ENCODE results near the gene PRR5.

PRR5 gene

DNA sequence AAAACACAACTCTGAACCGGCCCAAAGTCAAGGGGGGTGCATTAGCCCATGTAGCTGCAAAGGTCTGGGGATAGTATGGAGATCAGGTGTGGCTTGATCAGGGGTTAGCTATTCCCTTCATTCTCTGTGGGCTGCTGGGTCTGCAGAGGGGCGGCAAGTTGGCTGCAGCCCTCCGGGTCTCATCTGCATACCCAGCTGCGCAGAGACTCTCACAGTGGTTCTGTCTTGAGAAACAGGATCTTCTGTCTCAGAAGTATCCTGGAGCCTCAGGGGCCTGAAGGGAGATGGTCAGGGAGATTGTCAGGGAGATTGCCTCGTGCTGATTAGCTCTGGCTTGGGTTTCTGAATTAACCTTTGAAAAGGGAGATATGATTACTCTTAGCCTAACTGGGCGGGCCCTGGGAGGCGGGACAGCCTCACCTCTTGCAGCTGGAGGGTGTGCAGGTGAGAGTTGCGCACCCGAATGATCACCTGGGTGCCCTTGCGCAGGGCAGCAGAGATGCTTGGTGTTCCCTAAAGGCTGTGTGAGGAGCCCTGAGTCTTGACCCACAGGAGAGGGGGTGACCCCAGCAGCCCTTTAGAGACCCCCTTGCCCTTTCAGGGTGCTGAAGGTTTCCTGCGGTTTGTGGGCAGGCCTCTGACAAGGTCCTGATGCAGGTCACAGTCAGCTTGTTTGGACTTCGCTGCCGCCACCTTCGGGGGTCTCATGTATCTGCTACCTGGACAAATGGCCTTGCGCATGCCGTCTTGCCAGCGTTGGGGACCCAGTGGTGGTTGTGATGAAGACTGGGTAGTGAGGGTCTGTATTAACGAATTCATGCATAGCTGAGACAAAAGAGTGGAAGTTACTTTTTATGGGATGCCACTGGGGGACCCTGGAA, 57.7 kb downstream of the PRR5 start:
- peak in 1 of 3 donors; percentile 5 for DNase-seq

DNA sequence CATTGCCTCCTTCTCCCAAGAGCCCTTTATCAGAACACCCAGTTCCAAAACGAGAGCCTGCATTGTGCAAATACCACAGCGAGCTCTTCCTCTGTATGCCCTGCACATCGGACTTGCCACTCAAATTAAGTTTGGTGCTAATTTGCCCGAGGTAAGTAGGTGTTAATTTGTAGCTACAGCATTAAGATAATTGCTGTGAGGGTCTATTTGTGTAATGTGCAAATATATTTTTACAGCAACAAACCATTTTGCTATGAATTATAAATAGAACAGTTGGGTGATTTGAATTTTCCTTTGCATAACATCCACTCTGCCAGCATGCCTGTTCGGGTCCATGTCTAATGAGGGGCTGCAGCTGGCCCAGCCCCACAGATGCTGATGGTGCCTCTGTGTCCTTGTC, 58.5 kb downstream of the PRR5 start:
- no peak for DNase-seq

DNA sequence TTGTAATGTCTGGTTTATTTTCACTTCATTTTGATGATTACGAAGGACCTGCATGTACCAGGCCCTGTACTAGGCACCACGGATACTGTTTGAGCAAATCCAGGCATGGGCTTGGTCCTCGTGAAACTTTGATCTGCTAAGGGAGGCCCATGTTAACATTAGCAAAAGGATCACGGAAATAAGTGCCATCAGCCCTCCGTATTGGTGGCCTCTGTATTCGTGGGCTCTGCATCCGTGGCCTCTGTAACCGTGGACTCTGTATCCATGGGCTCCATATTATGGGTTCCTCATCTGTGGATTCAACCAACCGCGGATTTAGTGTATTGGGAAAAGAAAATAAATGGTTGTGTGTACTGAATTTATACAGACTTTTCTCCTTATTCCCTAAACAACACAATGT, 59.0 kb downstream of the PRR5 start:
- no peak for DNase-seq

DNA sequence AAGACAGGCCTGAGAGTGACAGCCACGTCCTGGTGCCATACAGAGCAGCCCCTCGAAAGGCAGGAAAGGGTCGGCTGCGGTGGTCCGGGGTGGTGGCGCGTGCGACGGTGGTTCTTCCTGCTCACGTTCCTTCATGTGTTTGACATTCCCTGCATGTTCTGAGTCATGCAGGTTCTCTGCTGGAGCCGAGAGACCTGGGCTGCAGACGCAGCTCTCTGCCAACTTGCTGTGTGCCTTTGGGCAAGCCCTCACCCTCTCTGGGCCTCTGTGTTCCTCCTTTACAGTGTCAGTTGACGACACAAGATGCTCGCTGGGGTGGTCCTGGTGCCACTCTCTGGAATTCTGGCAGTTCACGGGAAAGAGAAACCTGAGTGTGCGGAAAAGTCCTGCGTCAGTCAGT, 62.4 kb downstream of the PRR5 start:
- no peak for DNase-seq

DNA sequence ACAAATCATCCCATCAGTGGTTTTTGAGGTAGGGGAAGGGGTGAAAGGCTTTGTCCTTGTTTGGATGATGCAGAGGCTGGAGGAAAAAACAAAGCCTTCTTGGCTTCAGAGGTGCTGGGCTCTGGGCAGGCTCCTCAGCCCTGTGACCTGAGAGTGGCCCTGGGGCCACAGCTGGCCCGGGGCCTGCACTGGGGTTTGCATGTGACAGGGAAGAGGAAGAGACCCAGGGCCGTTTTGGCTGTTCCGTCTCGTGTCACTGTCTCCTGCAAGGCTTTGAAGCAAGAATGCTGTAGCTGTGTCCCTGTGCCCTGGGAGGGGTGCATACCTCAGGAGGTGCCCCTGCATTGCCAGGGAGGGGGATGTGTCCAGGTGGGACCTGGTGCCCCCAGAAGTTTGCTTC, 63.0 kb downstream of the PRR5 start:
- DNase-seq: peak in 1 of 3 donors; percentile 15

DNA sequence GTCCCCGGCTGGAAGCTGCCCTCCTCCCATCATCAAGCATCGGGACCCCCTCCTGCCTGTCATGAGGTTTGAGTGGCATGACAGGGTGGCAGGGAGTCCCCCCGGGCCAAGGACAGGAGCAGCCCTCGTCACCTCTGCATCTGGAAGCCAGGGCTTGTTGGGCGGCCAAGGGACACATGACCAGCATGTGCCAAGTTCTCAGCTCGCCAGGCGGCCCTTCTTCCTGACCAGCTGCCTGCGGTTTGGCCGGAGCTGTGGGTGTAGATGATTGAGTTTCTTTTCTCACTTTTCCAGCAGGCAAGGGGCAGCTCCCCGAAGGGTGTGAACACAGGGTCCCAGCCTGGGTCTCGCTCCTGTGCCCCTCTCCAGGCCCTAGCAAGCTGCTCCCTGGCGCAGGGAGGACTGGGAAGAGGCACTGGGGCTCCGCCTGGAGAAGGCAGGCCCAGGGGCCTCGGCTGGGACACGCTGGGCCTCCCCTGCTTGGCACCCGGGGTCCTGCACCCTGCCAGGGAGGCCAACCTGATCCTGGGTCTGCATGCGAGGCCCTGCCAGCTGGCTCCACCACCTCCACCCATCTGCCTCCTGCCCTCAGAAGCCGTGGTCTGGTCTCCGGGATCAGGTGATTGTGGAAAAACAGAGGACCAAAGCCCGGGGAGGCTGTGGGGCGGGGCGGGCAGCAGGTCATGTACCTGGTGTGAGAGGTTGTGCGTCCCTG, 63.7 kb downstream of the PRR5 start:
- peak in 1 of 3 donors; percentile 4 for DNase-seq

DNA sequence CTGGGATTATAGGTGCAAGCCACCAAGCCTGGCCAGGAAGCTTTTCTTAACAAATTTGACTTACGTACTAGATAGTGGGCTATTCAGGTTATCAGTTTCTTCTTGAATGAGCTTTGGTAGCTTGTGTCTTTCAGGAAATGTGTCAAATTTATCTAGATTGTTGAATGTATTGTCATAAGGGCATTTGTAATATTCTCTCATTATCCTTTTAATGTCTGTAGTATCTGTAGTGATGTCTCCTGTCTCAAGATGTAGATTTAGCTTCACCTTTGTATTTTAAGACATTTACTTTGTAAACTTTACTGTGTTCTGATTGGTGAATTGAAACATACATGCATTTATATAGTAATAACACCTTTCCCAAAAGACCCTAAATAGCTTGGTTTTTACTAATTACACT, 71.1 kb downstream of the PRR5 start:
- no peak for DNase-seq

DNA sequence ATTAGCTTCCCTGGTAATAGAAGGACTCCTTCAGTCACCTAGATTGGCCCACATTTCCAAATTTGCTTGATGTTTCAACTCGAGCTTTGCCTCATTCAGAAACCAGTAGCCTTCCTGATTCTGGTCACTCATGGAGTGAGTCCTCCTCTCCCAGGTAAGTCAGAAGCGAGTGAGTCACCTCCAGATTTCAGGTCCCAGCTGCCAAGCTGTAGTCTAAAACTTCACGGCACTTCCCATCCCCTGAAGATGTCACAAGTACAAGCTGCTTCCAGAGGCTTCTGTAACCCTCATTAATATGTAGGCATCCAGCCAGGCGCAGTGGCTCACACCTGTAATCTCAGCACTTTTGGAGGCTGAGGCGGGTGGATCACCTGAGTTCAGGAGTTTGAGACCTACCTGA, 73.9 kb downstream of the PRR5 start:
- DNase-seq: peak in 1 of 3 donors; percentile 3

DNA sequence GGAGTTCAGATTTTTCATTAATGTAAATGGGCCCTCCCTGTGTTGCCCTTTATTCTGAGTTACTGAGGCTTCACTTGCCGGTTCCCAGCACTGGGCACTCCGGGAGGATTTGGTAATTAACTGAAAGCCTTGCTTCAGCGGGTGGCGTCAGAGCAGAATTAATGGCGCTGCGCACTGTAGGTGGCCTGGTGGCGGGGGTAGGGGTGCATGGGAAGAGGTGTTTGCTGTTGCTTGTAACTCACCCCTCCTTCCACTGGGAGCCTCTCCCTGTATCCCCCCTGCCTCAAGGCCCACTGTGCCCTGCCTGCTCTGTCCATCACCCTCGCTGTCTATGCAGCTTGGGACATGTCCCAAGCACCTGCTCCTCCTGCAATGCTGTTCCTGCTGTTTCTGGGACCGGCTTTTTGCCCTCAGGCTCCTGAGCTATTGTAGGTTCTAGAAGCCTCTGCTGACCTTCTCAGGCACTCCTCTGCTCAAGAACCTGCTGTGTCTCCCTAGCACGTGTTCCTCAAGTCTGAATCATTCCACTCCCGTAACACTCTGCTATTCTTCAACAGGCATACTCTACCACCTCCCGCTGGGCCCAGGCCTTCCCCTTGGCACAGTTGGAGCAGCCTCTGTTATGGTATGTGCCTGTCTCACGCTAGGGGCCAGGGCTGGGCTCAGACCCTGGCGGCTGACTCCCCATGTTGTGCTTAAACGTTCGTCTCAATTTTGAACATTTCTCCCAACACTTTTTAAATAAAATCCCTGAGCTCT, 74.8 kb downstream of the PRR5 start:
- peak in 1 of 3 donors; percentile 8 for DNase-seq

DNA sequence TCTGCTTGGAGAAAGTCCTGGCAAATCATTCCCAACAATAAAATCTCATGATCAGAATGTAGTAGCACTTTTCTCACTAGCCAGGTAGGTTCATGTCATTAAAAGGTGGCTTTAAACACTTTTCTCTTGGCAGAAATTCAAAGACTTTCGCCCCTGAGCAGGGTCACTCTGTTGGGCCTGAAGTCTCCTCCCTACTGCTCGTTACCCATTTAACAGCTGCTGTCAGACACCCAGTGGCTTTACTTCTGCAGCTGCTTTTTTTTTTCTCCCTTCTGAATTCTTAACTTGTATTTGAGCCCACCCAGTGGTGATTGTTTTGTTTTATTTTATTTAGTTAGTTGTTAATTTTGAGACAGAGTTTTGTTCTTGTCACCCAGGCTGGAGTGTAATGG, 75.4 kb downstream of the PRR5 start:
- peak in 1 of 3 donors; percentile 6 for DNase-seq

DNA sequence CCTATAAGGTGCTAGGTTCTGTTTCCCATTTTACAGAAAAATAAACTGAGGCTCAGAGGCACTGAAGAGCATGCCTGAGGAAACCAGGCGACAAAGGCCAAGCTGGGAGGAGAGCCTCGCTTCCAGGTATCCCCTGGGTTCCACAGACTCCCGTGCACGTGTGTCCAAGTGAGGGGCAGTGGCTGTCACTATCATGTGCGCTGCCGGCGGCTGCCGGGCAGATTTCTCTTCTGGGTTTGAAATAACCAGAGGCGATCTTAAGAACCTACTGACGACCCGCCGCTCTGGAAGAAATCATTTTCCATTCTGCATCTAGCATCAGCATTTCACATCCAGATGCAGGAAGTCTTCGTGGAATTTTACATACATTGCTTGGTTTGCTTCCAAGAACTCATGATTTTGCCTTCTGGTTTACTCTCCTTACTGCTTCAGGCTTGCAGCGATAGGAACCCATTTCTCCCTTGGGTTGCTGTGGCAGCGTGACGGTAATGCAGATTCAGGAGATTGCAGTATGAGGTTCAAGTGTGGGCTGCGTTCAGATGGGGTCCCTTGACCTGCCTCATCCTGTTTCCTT, 79.0 kb downstream of the PRR5 start:
- peak in 1 of 3 donors; percentile 3 for DNase-seq

DNA sequence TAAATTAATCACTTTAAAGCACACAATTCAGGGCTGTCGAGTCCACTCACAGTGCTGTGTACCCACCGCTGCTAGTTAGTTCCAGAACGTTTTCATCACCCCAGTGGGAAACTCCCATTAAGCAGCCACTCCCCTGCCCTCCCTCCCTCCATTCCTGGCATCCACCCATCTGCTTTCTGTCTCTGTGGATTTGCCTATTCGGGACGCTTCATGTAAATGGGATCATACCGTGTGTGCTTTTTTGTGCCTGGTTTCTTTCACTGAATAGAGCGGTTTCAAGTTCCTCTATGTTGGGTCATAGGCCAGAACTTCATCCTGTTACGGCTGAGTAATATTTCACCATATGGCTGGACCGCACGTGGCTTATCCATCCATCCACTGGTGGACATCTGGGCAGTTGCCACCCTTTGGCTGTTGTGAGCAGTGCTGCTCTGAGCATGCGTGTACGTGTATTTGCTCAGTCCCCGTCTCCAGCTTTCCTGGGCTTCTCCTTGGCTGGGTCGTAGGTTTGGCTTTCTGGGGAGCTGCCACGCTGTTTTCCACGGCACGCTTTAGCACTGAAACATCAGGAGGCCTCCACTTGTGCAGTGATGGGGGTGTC, 80.5 kb downstream of the PRR5 start:
- peak in 1 of 3 donors; percentile 8 for DNase-seq

DNA sequence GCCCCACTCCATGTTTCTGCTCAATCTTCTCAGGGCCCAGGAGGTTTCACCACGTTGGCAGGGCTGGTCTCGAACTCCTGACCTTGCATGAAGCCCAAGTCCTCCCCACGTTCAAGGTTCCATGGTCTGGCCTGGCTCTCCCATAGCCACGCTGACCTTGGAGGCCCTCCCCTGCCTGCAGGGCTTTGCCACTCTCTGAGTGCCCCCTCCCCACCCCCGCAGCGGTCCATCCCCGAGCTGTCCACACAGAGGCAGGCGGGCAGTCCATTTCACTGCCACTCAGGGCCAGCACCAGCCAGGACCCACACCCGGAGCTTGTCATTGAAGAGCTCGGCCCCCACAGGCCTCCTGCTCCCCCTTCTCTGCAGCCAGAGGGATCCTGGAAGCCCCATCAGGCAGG, 81.1 kb downstream of the PRR5 start:
- peak in 1 of 3 donors; percentile 11 for DNase-seq

DNA sequence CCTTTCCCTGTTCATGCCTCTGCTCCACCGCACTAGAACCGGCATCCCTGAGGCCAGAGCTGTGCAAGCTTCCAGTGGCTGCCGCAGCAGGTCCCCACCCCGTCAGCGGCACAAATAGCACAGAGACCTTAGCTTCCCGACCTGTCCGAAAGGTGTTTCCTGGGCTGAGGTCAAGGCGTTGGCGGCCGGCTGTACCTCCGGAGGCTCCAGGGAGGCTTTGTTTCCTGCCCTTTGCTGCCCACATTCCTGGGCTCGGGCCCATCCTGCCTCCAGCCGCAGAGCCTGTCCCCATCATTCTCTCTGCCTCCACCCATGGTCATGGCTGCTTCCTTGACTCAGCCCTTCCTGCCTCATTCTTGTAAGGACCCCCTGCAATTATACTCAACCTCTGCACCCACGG, 81.6 kb downstream of the PRR5 start:
- DNase-seq: peak in 1 of 3 donors; percentile 14

DNA sequence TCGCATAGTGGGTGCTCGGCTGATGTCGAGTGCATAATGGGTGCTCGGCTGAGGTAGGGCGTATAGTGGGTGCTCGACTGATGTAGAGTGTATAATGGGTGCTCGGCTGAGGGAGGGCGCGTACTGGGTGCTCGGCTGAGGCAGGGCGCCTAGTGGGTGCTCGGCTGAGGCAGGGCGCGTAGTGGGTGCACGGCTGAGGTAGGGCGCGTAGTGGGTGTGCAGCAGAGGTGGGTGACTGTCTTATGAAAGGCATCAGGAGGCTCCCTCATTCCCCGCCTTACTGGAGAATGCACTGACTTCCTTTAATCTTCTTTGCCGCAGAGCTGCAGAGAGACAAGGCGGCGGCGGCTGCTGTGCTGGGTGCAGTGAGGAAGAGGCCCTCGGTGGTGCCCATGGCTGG, 84.1 kb downstream of the PRR5 start:
- no peak for DNase-seq

DNA sequence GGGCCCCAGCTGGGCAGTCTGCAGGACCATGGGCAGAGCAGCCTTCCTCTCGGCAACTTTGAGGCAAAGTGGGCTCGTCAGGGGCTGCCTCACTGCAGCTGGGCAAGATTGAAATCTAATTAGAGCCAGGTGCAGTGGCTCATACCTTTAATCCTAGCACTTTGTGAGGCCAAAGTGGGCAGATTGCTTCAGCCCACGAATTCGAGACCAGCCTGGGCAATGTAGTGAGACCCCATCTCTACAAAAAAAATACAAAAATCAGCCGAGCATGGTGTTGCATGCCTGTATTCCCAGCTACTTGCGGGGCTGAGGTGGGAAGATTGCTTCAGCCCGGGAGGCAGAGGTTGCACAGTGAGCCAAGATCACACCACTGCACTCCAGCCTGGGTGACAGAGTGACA, 84.6 kb downstream of the PRR5 start:
- no peak for DNase-seq
